ENCODE results near the gene TMEM232.
A peak's percentile ranks its signal among the peaks of the same experiment; 100 is the strongest.

TMEM232 gene

DNA sequence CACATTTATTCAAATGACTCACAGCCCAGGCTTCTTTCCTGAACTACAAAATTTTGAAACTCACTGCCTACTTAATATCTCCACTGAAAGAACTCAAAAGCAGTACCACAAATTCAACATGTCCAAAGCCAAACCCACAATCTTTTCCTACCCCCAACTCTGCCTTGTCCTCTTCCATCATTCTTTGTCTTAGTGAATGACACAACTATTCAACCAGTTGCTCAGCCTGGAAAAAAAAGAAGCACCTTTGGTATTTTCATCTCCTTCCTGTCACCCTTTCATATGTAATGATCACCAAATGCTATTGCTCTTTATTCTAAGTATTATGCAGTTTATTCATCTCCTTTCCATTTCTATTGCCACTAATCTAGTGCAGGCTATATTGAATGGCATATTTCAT, 216.3 kb downstream of the TMEM232 start:
- TF ChIP-seq, protein P1, sequence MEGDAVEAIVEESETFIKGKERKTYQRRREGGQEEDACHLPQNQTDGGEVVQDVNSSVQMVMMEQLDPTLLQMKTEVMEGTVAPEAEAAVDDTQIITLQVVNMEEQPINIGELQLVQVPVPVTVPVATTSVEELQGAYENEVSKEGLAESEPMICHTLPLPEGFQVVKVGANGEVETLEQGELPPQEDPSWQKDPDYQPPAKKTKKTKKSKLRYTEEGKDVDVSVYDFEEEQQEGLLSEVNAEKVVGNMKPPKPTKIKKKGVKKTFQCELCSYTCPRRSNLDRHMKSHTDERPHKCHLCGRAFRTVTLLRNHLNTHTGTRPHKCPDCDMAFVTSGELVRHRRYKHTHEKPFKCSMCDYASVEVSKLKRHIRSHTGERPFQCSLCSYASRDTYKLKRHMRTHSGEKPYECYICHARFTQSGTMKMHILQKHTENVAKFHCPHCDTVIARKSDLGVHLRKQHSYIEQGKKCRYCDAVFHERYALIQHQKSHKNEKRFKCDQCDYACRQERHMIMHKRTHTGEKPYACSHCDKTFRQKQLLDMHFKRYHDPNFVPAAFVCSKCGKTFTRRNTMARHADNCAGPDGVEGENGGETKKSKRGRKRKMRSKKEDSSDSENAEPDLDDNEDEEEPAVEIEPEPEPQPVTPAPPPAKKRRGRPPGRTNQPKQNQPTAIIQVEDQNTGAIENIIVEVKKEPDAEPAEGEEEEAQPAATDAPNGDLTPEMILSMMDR (IDR thresholded peaks at IDR 0.05; ENCODE audit: low read depth, low read length) = no peak
- DNase-seq (ENCODE audit: low read depth, low spot score) = no peak
- in situ Hi-C loops (cut with HindIII; ENCODE audit: low sequenced_read_pairs) = no loop called here

GRCh38 chr5:110507972-110508371, 218.5 kb downstream of the TMEM232 start:
- DNase-seq (ENCODE audit: low read depth, low spot score) = no peak
- no peak overlapping the region for H3K4me3 ChIP-seq (ENCODE audit: low read depth, low read length)
- in situ Hi-C loops (cut with HindIII; ENCODE audit: low sequenced_read_pairs) = no loop called here
- TF ChIP-seq, protein P1 (IDR thresholded peaks at IDR 0.05; ENCODE audit: low read depth, low read length) = no peak

More for the DNA sequence above, 216.3 kb downstream of the TMEM232 start:
- no peak overlapping the region for H3K4me3 ChIP-seq (ENCODE audit: low read depth, low read length)

DNA sequence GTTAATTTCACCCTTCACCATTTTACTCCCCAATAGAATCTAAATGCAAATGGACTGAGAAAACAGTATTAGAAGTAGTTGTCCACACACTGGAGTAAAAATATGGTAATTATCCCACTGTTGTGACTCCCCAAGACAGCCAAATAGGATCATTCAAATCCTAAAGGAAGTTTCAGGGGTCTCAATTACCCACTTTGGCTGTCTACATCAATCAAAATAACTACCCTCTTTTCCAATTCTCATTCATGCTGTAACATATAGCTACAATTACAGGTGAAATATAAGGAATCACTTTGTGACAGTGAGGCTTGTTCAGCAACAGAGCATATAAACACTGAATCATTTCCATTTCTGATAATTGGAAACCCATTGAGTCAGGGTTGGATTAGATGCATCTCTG, 220.1 kb downstream of the TMEM232 start:
- no peak overlapping the region for H3K4me3 ChIP-seq (ENCODE audit: low read depth, low read length)
- in situ Hi-C loops (cut with HindIII; ENCODE audit: low sequenced_read_pairs) = no loop called here
- DNase-seq (ENCODE audit: low read depth, low spot score) = no peak
- TF ChIP-seq, protein P1 (IDR thresholded peaks at IDR 0.05; ENCODE audit: low read depth, low read length) = no peak

DNA sequence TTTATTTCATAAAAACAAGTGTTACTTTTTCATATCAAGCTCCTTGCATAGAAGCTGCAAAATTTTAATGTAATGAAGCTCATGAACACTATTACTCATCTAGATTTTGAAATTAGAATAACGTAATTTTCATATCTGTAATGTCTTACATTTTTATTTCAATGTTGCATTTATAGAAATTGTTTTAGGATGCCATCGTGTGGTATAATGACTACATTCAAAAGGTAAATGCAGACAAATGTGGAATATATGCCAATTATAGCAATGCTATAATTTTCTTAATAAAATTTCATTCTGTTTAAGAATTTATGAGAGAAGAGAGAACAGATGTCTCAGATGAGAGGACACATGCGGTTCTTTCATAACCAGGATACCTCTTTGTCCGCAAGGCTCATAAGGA, 230.2 kb downstream of the TMEM232 start:
- H3K4me3 ChIP-seq (ENCODE audit: low read depth, low read length) = no peak overlapping the region
- in situ Hi-C loops (cut with HindIII; ENCODE audit: low sequenced_read_pairs) = no loop called here
- DNase-seq (ENCODE audit: low read depth, low spot score) = no peak
- TF ChIP-seq, protein P1 (IDR thresholded peaks at IDR 0.05; ENCODE audit: low read depth, low read length) = no peak

DNA sequence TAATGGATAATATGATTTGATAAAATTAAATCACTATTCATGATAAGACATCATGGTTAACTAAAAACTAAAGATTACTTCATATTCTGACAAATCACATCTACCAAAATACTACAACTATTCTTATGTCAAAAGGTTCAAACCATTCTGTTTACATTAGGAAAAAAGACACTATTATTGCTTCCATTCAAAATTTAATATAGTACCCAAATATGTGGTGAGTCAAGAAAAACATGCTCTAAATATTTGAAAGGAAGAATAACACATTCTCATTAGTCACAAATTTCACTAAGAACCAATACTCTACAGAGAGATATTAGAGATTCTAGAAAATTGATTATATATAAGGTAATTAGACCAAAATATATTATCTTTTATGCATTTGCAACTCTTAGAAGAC, 234.0 kb downstream of the TMEM232 start:
- in situ Hi-C loops (cut with HindIII; ENCODE audit: low sequenced_read_pairs) = no loop called here
- TF ChIP-seq, protein P1 (IDR thresholded peaks at IDR 0.05; ENCODE audit: low read depth, low read length) = no peak
- H3K4me3 ChIP-seq (ENCODE audit: low read depth, low read length) = no peak overlapping the region
- no peak for DNase-seq (ENCODE audit: low read depth, low spot score)

GRCh38 chr5:110478895-110479294, 247.6 kb downstream of the TMEM232 start:
- in situ Hi-C loops (cut with HindIII; ENCODE audit: low sequenced_read_pairs) = no loop called here
- peak; percentile 95 for DNase-seq (ENCODE audit: low read depth, low spot score)
- no peak overlapping the region for H3K4me3 ChIP-seq (ENCODE audit: low read depth, low read length)
- TF ChIP-seq, protein P1 (IDR thresholded peaks at IDR 0.05; ENCODE audit: low read depth, low read length) = no peak

GRCh38 chr5:110477911-110478310, 248.6 kb downstream of the TMEM232 start:
- in situ Hi-C loops (cut with HindIII; ENCODE audit: low sequenced_read_pairs) = no loop called here
- DNase-seq (ENCODE audit: low read depth, low spot score) = peak; percentile 67
- TF ChIP-seq, protein P1 (IDR thresholded peaks at IDR 0.05; ENCODE audit: low read depth, low read length) = no peak
- no peak overlapping the region for H3K4me3 ChIP-seq (ENCODE audit: low read depth, low read length)
